Measurements from ENCODE around the gene HNRNPA1L2. TPM values are rescaled to one million over a fixed set of nuclear protein-coding genes. Genes with fewer than 3 reads are reported as not detected.

HNRNPA1L2 gene
- total and polyA plus RNA-seq, 9 of the 15 experiments (the other 6 are each of a cell fraction or from before 2014, with no cell fraction given) = 3.7 to 10.8 (median 6.8) TPM

DNA sequence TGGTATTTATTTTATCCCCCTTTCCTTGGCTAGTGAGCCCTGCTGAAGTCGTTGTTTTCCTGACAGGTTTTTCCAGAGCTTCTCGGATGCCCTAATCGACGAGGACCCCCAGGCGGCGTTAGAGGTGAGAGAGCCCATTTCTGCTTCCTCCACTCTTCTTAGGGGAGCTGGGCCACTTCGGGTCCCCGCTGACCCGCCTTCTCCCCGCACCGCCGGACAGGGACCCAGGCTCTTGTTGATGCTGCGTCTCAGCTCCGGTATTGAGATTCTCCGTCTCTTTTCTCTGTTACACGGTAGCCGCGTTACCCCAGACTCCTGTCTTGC lies 10.7 kb downstream of the HNRNPA1L2 start (continued):
- TF ChIP-seq, protein P1, sequence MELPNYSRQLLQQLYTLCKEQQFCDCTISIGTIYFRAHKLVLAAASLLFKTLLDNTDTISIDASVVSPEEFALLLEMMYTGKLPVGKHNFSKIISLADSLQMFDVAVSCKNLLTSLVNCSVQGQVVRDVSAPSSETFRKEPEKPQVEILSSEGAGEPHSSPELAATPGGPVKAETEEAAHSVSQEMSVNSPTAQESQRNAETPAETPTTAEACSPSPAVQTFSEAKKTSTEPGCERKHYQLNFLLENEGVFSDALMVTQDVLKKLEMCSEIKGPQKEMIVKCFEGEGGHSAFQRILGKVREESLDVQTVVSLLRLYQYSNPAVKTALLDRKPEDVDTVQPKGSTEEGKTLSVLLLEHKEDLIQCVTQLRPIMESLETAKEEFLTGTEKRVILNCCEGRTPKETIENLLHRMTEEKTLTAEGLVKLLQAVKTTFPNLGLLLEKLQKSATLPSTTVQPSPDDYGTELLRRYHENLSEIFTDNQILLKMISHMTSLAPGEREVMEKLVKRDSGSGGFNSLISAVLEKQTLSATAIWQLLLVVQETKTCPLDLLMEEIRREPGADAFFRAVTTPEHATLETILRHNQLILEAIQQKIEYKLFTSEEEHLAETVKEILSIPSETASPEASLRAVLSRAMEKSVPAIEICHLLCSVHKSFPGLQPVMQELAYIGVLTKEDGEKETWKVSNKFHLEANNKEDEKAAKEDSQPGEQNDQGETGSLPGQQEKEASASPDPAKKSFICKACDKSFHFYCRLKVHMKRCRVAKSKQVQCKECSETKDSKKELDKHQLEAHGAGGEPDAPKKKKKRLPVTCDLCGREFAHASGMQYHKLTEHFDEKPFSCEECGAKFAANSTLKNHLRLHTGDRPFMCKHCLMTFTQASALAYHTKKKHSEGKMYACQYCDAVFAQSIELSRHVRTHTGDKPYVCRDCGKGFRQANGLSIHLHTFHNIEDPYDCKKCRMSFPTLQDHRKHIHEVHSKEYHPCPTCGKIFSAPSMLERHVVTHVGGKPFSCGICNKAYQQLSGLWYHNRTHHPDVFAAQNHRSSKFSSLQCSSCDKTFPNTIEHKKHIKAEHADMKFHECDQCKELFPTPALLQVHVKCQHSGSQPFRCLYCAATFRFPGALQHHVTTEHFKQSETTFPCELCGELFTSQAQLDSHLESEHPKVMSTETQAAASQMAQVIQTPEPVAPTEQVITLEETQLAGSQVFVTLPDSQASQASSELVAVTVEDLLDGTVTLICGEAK (IDR thresholded peaks at IDR 0.05) = peak; percentile 2; the same call in 1 of the 2 replicates
- TF ChIP-seq, protein P1 (CRISPR knock-in tag; IDR thresholded peaks at IDR 0.05) = no peak
- TF ChIP-seq C11orf30 (IDR thresholded peaks at IDR 0.05; ENCODE audit: low read depth) = peak; percentile 4; the same call in 1 of the 2 replicates
- TF ChIP-seq RBBP5 (IDR thresholded peaks at IDR 0.05; ENCODE audit: borderline replicate concordance, insufficient read depth, low read length, poor library complexity, severe bottlenecking) = peak; percentile 45
- no peak for TF ChIP-seq RBM34 (IDR thresholded peaks at IDR 0.05; ENCODE audit: borderline replicate concordance, insufficient read depth, low read length)
- 0 out of 4 replicates have a peak, but pooled peaks of 1 of the 2 experiments have one; percentile 1 for TF ChIP-seq MAZ (CRISPR knock-in tag; conservative IDR thresholded peaks at IDR 0.05 in 1 of 2, IDR thresholded peaks at IDR 0.05 in 1 of 2)
- TF ChIP-seq, protein P2, sequence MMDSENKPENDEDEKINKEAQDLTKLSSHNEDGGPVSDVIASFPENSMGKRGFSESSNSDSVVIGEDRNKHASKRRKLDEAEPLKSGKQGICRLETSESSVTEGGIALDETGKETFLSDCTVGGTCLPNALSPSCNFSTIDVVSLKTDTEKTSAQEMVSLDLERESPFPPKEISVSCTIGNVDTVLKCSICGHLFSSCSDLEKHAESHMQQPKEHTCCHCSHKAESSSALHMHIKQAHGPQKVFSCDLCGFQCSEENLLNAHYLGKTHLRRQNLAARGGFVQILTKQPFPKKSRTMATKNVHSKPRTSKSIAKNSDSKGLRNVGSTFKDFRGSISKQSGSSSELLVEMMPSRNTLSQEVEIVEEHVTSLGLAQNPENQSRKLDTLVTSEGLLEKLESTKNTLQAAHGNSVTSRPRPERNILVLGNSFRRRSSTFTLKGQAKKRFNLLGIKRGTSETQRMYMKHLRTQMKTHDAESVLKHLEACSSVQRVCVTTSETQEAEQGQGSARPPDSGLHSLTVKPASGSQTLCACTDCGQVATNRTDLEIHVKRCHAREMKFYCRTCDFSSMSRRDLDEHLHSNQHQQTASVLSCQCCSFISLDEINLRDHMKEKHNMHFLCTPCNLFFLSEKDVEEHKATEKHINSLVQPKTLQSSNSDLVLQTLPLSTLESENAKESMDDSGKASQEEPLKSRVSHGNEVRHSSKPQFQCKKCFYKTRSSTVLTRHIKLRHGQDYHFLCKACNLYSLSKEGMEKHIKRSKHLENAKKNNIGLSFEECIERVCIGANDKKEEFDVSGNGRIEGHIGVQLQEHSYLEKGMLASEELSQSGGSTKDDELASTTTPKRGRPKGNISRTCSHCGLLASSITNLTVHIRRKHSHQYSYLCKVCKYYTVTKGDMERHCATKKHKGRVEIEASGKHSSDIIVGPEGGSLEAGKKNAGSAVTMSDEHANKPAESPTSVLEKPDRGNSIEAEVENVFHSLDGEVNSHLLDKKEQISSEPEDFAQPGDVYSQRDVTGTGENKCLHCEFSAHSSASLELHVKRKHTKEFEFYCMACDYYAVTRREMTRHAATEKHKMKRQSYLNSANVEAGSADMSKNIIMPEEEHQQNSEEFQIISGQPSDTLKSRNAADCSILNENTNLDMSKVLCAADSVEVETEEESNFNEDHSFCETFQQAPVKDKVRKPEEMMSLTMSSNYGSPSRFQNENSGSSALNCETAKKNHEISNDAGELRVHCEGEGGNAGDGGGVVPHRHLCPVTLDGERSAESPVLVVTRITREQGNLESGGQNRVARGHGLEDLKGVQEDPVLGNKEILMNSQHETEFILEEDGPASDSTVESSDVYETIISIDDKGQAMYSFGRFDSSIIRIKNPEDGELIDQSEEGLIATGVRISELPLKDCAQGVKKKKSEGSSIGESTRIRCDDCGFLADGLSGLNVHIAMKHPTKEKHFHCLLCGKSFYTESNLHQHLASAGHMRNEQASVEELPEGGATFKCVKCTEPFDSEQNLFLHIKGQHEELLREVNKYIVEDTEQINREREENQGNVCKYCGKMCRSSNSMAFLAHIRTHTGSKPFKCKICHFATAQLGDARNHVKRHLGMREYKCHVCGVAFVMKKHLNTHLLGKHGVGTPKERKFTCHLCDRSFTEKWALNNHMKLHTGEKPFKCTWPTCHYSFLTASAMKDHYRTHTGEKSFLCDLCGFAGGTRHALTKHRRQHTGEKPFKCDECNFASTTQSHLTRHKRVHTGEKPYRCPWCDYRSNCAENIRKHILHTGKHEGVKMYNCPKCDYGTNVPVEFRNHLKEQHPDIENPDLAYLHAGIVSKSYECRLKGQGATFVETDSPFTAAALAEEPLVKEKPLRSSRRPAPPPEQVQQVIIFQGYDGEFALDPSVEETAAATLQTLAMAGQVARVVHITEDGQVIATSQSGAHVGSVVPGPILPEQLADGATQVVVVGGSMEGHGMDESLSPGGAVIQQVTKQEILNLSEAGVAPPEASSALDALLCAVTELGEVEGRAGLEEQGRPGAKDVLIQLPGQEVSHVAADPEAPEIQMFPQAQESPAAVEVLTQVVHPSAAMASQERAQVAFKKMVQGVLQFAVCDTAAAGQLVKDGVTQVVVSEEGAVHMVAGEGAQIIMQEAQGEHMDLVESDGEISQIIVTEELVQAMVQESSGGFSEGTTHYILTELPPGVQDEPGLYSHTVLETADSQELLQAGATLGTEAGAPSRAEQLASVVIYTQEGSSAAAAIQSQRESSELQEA (IDR thresholded peaks at IDR 0.05; ENCODE audit: low read depth) = peak; percentile 2; the same call in 1 of the 2 replicates
- TF ChIP-seq, protein P3, sequence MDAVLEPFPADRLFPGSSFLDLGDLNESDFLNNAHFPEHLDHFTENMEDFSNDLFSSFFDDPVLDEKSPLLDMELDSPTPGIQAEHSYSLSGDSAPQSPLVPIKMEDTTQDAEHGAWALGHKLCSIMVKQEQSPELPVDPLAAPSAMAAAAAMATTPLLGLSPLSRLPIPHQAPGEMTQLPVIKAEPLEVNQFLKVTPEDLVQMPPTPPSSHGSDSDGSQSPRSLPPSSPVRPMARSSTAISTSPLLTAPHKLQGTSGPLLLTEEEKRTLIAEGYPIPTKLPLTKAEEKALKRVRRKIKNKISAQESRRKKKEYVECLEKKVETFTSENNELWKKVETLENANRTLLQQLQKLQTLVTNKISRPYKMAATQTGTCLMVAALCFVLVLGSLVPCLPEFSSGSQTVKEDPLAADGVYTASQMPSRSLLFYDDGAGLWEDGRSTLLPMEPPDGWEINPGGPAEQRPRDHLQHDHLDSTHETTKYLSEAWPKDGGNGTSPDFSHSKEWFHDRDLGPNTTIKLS (IDR thresholded peaks at IDR 0.05; ENCODE audit: borderline replicate concordance, low read depth) = no peak
